GM18507 (cell line): ENCODE data around the gene URM1.
"Not testable (repeated sequence)": the region's sequence is repeated elsewhere in the genome, so short reads cannot be mapped to it uniquely, and the experiment has no call there.

Experiments used
- DNase-seq: peaks from one replicate; pipeline ENCODE4 v3.0.0; 2011; ENCODE audit warnings: low read depth; ENCODE audit not compliant: insufficient read length; ENCODE audit errors: extremely low spot score
- FAIRE-seq: peaks from 2 replicates; lab custom pipeline; 2011; peaks lifted over from hg19 to GRCh38; lab: Jason Lieb, UNC

URM1 gene

DNA sequence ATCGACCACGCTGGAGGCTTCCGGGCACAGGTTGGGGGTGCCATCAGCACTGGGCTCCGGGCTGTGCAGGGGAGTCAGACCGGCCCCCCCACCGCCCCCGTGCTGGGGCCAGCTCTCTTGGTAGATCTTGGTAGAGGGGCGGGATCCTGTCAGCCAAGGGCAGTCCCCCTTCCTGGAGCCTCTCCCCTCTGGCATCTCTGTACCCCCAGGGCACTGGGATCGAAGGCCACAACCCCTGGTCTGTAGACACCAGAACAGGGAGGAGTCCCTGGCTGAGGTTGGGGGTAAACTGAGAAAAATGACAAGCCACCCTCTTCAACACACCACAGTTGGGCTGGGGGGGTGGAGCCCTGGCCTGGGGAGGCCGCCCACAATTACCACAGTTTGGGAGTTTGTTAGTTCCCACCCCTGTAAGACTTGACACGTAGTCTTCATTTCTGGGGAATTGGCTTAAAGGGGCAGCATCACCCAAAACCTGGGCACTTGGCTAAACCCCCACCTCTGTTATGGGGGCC, 50.4 kb downstream of the URM1 start:
- no peak for FAIRE-seq

DNA sequence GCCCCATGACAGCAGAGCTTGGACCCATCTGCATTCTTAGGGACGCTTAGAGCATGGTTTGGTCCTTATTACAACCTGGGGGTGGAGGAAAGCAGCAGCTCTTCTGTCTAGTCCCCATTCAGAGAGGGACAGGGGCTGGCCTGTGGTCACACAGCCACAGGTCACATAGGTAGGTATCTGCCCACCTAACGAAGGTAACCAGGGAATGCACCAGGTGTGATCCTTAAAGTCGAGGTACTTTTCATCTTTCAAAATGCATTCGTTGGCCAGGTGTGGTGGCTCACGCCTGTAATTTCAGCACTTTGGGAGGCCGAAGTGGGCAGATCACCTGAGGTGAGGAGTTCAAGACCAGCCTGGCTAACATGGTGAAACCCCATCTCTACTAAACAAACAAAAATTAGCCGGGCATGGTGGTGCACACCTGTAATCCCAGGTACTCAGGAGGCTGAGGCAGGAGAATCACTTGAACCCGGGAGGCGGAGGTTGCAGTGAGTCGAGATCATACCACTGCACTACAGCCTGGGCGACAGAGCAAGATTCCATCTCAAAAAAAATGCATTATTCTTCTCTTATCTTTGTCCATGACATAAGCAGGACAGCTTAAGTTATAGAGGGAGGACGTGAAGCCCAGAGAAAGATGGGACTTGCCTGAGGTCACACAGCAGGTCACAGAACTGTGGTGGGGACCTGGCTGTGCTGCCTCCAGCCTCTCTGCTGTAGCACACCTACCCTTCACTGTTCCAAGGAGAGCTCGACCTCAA, 51.0 kb downstream of the URM1 start:
- FAIRE-seq = not testable (repeated sequence)

More for the DNA sequence above, 50.4 kb downstream of the URM1 start:
- DNase-seq = no peak

DNA sequence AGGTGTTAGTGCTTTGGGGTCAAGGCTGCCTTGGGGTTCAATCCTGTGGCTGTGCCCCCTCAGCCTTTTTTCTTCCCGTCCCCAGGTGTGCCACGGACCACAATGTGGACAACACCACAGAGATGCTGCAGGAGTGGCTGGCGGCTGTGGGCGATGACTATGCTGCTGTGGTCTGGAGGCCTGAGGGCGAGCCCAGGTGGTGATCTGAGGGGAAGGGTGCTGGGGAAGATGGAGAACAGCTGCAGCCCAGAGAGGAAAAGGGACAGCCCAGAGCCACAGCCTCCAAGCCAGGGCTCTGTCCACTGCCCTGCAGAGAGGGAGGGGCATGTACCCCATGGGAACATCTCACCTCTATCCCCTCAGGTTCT, 51.6 kb downstream of the URM1 start:
- no peak for FAIRE-seq
- DNase-seq = no peak

More for the DNA sequence above, 51.0 kb downstream of the URM1 start:
- DNase-seq = not testable (repeated sequence)

DNA sequence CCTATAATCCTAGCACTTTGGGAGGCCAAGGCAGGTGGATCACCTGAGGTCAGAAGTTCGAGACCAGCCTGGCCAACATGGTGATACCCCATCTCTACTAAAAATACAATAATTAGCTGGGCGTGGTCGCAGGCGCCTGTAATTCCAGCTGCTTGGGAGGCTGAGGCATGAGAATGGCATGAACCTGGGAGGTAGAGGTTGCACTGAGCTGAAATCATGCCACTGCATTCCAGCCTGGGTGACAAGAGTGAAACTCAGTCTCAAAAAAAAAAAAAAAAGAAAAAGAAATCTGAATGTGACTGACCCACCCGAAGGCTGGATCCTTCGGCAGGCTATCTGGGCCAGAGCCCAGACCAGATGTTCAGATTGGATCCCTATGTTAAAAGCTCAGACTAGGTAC, 52.2 kb downstream of the URM1 start:
- not testable (repeated sequence) for FAIRE-seq, DNase-seq

DNA sequence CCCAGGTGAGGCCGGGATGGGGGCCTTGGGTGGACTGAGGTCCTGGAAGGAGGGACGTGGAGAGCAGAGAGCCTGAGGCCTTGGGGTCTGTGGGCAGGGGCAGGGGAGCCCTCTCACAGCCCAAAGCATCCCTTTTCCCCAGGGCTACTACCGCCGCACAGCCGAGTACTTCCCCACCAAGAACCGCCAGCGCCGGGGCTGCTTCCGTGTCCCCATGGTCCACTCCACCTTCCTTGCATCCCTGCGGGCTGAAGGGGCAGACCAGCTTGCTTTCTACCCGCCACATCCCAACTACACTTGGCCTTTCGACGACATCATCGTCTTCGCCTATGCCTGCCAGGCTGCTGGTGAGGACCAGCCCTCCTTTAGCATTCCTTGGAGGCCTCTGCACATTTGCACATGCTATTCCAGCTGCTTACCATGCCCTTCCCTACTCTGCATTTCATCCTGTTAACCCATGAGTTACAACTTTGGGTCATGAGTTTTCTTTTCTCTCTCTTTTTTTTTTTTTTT, 53.1 kb downstream of the URM1 start:
- DNase-seq = no peak
- no peak for FAIRE-seq

DNA sequence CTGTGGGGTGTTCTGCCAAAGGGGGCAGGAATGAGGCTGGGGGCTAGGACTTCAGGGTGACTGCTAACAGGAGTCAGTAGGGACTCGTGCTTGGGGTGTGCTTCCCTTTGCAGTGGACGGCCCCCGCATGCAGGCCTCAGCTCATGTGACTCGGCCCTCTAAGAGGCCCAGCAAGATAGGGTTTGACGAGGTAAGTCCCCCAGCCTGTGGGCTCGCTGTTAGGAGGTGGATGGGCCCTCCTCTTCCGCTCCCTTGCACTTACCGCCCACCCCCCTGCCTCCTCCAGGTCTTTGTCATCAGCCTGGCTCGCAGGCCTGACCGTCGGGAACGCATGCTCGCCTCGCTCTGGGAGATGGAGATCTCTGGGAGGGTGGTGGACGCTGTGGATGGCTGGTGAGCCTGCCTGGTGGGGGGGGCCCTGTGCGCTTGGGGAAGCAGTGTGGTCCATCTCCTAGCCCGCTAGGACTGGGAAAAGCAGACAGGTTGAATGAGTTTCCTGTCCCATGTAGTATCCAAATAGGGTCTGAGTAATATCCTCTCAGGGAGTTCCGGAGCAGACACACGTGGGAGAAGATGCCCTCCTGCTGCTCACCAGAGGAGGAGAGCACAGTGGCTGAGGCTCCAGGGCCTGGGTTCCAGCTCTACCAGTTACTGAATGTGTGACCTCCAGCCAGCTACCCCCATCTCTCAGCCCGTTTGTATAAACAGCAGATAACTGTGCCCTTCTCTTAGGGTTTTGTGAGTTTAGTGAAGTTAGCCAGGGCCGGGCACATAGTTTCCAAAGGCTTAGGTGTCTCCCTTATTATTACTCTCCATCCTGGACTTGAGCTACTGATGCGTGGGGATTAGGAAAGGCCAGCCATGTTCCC, 57.7 kb downstream of the URM1 start:
- no peak for DNase-seq
- FAIRE-seq = no peak

DNA sequence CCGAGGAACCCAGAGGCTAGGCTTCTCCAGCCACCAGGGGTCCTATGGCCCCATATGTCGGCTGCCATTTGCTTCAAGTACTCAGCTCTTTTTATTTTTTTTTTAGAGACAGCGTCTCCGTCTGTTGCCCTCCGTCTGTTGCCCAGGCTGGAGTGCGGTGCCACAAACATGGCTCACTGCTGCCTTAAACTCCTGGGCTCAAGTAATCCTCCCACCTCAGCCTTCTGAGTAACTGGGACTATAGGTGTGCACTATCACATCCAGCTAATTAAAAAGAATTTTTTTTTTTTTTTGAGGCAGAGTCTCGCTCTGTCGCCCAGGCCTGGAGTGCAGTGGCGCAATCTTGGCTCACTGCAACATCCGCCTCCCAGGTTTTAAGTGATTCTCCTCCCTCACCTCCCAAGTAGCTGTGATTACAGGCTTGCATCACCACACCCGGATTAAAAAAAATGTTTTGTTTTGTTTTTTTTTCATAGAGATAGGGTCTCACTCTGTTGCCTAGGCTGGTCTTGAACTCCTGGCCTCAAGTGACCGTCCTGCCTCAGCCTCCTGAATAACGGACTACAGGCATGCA, 58.4 kb downstream of the URM1 start:
- DNase-seq (no peak), FAIRE-seq (no peak)

DNA sequence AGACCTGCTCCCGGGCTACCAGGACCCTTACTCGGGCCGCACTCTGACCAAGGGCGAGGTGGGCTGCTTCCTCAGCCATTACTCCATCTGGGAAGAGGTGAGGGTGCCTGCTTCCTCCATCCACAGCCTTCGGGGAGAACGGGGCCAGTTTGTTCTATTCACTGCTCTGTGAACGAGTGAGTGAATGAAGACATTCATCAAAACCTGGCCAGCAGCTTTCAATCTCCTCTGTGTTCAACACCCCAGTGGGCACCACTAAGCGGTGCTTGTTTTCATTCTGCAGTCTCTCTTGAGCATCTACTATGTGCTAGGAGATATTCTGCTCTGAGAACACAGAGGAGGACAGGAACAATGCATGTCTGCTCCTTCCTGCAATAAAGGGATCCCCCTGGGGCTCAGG, 60.0 kb downstream of the URM1 start:
- no peak for DNase-seq
- no peak for FAIRE-seq

DNA sequence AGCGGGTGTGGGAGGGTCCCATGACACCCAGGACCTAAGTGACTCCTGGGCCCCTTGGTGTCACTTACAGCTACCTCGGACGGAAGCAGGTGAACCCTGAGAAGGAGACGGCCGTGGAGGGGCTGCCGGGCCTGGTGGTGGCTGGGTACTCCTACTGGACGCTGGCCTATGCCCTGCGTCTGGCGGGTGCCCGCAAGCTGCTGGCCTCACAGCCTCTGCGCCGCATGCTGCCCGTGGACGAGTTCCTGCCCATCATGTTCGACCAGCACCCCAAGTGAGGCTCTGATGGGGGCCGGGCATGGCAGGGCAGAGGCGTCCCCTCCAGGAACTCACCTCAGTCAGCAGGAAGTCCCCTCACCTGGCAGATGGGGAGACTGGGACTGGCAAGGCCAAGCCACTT, 63.2 kb downstream of the URM1 start:
- DNase-seq (no peak), FAIRE-seq (no peak)

DNA sequence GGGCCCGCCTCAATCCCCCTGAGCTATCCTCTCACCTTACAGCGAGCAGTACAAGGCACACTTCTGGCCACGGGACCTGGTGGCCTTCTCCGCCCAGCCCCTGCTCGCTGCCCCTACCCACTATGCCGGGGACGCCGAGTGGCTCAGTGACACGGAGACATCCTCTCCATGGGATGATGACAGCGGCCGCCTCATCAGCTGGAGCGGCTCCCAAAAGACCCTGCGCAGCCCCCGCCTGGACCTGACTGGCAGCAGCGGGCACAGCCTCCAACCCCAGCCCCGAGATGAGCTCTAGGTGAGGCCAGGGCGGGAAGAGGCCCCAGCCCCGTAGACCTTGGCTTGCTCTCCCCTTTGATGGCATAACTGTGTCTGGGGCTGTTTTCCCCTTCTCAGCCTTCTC, 64.4 kb downstream of the URM1 start:
- FAIRE-seq (no peak), DNase-seq (no peak)

DNA sequence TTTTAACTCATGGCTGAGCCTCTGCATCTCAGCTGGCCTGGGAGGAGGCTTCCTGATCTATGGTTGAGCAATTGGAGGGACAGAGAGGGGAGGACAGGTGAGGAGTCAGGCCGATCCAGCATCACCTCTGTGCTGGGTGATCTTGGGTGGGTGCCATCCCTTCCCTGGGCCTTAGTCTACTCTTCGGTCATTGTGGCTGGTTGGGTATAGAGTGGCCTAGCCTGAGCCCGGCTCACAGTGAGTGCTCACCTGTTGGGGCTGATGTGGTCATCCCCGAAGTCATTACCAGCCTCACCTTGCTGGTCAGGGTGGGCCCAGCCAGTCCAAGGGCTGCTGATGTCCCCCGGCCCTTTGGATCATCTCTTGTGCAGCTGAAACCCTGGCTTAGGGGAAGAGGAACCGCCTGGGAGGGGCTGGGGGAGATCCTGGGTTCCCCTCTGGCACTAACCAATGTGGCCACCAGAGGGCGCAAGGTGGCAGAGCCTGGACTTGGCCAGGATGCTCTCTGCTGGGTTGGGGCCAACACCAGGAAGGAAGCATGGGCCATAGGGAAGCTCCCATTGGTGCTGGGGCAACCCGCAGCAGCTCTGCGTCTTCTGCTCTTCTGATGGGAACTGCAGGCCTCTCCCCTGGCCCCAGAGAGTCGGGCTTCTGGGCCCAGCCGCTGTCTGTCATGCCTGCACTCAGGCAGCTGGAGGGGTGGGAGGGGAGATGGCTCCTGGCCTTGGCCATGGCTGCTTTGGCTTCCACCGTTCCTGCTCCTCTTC, 67.4 kb downstream of the URM1 start:
- FAIRE-seq = peak; percentile 81
- DNase-seq = peak; percentile 75

DNA sequence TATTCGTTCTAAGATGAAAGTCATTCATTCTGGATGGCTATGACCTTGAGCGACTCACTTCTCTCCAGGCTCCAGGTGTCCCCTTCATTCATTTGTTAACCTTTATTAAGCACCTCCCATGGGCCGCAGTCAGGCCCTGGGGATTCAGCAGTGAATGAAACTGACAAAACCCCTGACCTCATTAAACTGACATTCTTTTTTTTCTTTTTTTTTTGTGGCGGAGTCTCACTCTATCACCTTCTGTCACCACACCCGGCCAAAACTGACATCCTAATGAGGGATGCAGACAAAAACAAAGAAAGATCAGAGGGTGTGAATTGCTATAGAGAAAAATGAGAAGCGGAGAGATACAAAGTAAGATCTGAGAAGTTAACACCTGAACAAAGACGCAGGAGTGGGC, 68.1 kb downstream of the URM1 start:
- DNase-seq (no peak), FAIRE-seq (no peak)
